Left lung (tissue), 10 donors: Measurements from ENCODE around the gene SRRM3. TPM values are rescaled to one million over a fixed set of nuclear protein-coding genes. Genes with fewer than 3 reads are reported as not detected.

Experiments
- ATAC-seq: fragments of 200-7000 bp; cut with Tn5 transposase; one replicate; pipeline ENCODE4 v1.9.1; 2020; ENCODE audit warnings: moderate library complexity
- DNase-seq, 4 donors: peaks; one replicate each; pipeline ENCODE4 v3.0.0-alpha.2; 2013 to 2020
- H3K27ac ChIP-seq, 2 donors: fragments of 200-600 bp; sonication (generic) in 1 of 2; one replicate each; pipeline versions ENCODE4 v1.5.0 to v1.8.0; 2020 to 2021
- H3K27me3 ChIP-seq, 2 donors: fragments of 200-600 bp; sonication (generic) in 1 of 2; one replicate each; pipeline versions ENCODE4 v1.5.0 to v1.8.0; 2020 to 2021
- H3K36me3 ChIP-seq, 2 donors: fragments of 200-600 bp; sonication (generic) in 1 of 2; one replicate each; pipeline versions ENCODE4 v1.5.0 to v1.8.0; 2020 to 2021
- H3K4me1 ChIP-seq, 2 donors: fragments of 200-600 bp; one replicate each; pipeline ENCODE4 v1.8.0; 2021
- H3K4me3 ChIP-seq, 2 donors: fragments of 200-600 bp; sonication (generic) in 1 of 2; one replicate each; pipeline versions ENCODE4 v1.5.0 to v1.8.0; 2020 to 2021; ENCODE audit warnings: mild to moderate bottlenecking in 1 of 2
- H3K9me3 ChIP-seq, 2 donors: fragments of 200-600 bp; sonication (generic) in 1 of 2; one replicate each; pipeline versions ENCODE4 v1.5.0 to v1.8.0; 2020 to 2021
- intact Hi-C, 2 donors: fragments of 100-400 bp; cut with DNase I; formaldehyde crosslinking; loops; one replicate each; pipeline versions ENCODE4 v1.11.2 to v1.14.2; 2022
- polyA plus RNA-seq, 6 donors: library from polyadenylated mRNA; unstranded; fragments of 120-200 nt; gene quantifications; one replicate each; pipeline ENCODE4 v1.2.1, GENCODE V29; 2013; ENCODE audit not compliant: insufficient read length in 6 of 6
- total RNA-seq, 2 donors: library from RNA; stranded (reverse); fragmentation: NEBNext Ultra II Directional; extraction: Animal tissue kit (Norgen Biotek cat#: 25700); gene quantifications; one replicate each; pipeline ENCODE4 v1.2.1, GENCODE V29; 2021
- TF ChIP-seq, protein P1 (sequence below), 2 donors: fragments of 200-600 bp; sonication (generic) in 1 of 2; IDR thresholded peaks; one replicate each; pipeline versions ENCODE4 v1.5.0 to v1.8.0; 2021; ENCODE audit warnings: antibody characterized with exemption in 2 of 2
- donor health status: DM: no; HTN: yes; CAD: no.
- donor health status: DM: no; HTN: no; CAD: no.

The SRRM3 gene
- total and polyA plus RNA-seq, 8 donors, result 0.27 to 2.0 (median 0.67) TPM

DNA sequence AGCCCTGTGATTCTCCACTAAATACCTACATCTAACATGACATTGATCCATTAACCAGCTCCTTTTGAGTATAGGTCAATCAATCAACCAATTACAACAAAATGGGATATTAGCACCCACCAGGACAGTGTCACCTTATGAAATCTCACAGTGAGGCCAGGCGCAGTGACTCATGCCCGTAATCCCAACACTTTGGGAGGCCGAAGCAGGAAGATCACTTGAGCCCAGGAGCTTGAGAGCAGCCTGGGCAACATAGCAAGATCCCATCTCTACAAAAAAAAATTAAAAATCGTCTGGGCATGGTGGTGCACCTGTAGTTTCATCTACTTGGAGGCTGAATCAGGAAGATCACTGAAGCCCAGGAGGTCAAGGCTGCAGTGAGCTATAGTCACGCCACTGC, 28.5 kb downstream of the SRRM3 start:
- TF ChIP-seq, protein P1, sequence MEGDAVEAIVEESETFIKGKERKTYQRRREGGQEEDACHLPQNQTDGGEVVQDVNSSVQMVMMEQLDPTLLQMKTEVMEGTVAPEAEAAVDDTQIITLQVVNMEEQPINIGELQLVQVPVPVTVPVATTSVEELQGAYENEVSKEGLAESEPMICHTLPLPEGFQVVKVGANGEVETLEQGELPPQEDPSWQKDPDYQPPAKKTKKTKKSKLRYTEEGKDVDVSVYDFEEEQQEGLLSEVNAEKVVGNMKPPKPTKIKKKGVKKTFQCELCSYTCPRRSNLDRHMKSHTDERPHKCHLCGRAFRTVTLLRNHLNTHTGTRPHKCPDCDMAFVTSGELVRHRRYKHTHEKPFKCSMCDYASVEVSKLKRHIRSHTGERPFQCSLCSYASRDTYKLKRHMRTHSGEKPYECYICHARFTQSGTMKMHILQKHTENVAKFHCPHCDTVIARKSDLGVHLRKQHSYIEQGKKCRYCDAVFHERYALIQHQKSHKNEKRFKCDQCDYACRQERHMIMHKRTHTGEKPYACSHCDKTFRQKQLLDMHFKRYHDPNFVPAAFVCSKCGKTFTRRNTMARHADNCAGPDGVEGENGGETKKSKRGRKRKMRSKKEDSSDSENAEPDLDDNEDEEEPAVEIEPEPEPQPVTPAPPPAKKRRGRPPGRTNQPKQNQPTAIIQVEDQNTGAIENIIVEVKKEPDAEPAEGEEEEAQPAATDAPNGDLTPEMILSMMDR (IDR thresholded peaks at IDR 0.05), result no peak
- Histone ChIP-seq H3K4me3 (no peak overlapping the region), H3K36me3 (no peaks in the 10 kb centered on the region), H3K27ac (no peak overlapping the region), H3K9me3 (no peaks in the 10 kb centered on the region), H3K27me3 (peaks cover 8 to 97% of the 10 kb centered on the region in 2 donors), H3K4me1 (peaks cover 3 to 5% of the 10 kb centered on the region in 2 donors)
- no peak for DNase-seq
- ATAC-seq, result no peak
- intact Hi-C loops, result no loop called here

DNA sequence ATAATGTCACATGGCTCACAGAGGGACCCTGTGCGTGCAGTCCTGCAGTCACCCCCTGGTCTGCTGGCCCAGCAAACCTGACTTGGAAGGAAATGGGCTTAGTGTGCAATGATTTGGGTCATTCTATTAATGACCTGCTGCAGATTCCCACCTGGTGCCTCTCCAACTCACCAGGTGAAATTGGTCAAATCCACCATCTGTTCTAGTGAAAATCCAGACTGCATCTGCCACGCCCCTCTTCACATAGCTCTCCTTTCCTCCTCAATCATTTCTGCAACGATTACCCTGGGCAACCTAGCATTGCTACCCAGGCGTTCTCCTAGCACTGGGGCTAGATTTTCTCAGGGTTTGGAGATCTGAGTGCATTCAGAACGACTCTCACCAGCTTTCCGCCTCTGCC, 29.4 kb downstream of the SRRM3 start:
- no peak for ATAC-seq
- intact Hi-C loops, result no loop called here

DNA sequence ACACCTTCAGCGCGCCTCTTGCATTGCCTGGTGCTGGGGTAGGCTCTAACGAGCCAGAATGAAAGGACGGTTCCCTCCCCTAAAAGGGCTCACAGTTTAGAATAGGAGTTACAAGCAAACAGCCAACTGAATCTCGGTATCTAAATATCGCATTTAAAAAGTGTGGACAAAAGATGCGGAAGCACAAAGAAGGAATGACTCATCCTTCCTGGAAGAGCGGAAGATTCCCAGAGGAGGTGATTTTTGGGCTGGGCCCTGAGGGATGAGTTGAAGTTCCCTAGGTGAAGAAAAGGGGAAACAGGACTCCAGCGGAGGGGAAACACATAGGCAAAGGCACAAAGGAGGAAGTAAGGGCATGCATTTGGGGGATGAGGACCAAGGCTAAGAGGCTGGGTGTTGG, 29.9 kb downstream of the SRRM3 start:
- no peak for DNase-seq
- ATAC-seq, result no peak
- Histone ChIP-seq H3K4me1 (peaks cover 3 to 5% of the 10 kb centered on the region in 2 donors), H3K27me3 (peaks cover 8 to 97% of the 10 kb centered on the region in 2 donors), H3K36me3 (no peaks in the 10 kb centered on the region), H3K27ac (no peak overlapping the region), H3K9me3 (no peaks in the 10 kb centered on the region), H3K4me3 (no peak overlapping the region)
- intact Hi-C loops, result no loop called here
- TF ChIP-seq, protein P1 (IDR thresholded peaks at IDR 0.05), result no peak

More for the DNA sequence above, 29.4 kb downstream of the SRRM3 start:
- Histone ChIP-seq H3K36me3 (no peaks in the 10 kb centered on the region), H3K4me3 (no peak overlapping the region), H3K4me1 (peaks cover 3 to 5% of the 10 kb centered on the region in 2 donors), H3K27ac (no peak overlapping the region), H3K27me3 (peaks cover 8 to 97% of the 10 kb centered on the region in 2 donors), H3K9me3 (no peaks in the 10 kb centered on the region)
- TF ChIP-seq, protein P1 (IDR thresholded peaks at IDR 0.05), result no peak
- no peak for DNase-seq

DNA sequence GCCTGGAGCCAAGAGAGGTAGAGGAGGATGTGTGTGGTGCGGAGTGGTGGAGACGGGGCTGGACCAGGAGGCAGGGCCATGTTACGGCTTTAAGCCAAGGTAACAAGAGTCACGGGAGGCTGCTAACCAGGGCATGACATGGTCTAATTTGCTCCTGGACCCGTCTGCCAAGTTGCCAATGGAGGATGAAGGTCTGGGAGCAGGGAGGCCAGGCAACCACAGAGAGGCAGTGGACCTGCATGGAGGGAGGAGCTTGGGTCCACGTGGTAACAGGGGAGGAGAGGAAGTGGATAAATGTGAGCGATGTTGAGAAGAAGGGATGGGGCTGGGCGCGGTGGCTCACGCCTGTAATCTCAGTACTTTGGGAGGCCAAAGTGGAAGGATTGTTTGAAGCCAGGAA, 31.0 kb downstream of the SRRM3 start:
- H3K36me3 ChIP-seq, result no peaks in the 10 kb centered on the region
- H3K9me3 ChIP-seq, result no peaks in the 10 kb centered on the region
- no peak overlapping the region for H3K4me3 ChIP-seq
- TF ChIP-seq, protein P1 (IDR thresholded peaks at IDR 0.05), result no peak
- H3K27me3 ChIP-seq, result peaks cover 8 to 99% of the 10 kb centered on the region in 2 donors
- H3K4me1 ChIP-seq, result peaks cover 3 to 5% of the 10 kb centered on the region in 2 donors
- no peak for ATAC-seq
- no peak overlapping the region for H3K27ac ChIP-seq
- intact Hi-C loops, result no loop called here
- DNase-seq, result no peak

DNA sequence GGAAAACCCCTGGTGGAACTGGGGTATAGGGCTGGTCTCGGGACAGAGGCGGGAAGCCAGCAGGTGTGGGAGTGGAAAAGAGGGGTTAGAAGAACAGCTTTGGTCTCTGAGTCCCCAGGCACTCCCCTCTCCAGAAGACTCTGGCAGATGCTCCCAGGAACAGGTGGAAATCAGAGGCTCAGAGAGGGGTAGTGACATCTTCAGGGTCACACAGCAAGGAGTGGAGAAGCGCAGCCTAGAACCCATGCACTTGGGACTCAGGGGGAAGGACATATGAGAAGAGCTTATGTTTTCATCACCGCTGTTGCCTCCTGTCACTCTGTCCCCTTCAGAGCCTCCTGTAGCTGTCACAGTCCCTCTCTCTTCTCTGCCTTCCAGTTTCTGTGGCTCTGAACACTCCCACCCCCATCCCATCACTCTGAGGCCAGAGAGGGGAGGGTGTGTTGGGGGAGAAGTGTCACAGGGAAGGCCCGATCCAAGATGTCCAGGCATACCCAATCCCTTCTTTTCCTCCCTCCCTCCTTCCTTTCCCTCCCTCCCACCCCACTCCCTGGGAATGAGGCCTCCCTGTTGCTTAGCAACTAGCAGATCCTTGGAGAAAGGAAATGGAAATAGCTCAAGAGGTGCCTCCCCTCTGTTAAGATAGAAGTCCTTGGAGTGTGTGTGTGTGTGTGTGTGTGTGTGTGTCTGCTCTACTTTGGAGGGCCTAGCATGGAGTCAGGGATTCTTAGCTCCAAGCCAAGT, 32.0 kb downstream of the SRRM3 start:
- no peaks in the 10 kb centered on the region for H3K36me3 ChIP-seq
- intact Hi-C loops, result no loop called here
- DNase-seq (no peak), ATAC-seq (no peak)
- peaks cover 8 to 99% of the 10 kb centered on the region in 2 donors for H3K27me3 ChIP-seq
- no peak overlapping the region for H3K4me3 ChIP-seq
- H3K4me1 ChIP-seq, result peaks cover 3 to 5% of the 10 kb centered on the region in 2 donors
- H3K9me3 ChIP-seq, result no peaks in the 10 kb centered on the region
- no peak overlapping the region for H3K27ac ChIP-seq
- TF ChIP-seq, protein P1 (IDR thresholded peaks at IDR 0.05), result no peak
